ENCODE results near the gene BRSK1. TPM values are rescaled to one million over a fixed set of nuclear protein-coding genes. Genes with fewer than 3 reads are reported as not detected.

Gene BRSK1
- total RNA-seq, 1 donor from 2014 or later: 67.1 TPM

DNA sequence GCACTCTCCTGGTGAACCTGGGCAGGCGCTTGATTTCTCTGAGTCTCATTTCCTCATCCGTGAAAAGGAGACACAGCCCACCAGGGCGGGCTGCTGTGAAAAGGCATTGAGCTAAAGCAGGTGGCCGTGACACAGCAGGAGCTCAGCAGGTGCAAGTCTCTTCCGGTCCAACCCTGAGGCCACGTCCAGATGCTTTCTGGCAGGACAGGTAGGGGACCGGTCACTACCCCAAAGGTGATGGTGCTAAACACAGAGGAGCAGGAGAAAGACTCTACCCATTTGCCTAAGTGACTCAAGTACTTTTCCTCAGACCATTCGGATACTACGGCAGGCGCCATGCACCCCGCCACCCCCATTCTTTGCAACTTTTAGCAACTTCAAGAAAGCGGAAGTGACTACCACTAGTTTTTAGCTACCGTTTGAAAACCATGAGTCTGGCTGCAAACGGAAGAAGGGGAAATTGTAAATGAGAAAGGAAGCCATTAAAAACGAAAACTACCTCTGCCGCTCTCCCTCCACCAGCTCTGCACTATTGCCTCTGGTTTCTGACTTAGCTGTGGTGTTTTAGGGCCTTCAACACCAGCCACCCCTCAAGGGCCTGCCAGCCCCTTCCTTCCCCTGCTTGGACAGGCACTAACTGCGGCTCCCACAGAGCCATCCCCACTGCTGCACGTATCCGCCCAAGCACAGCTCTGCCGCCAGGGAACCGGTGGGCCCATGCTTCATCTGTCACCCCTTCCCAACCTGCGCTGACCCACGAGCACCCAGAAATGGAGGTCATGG is 29.8 kb upstream of the BRSK1 start:
- no peak for DNase-seq

DNA sequence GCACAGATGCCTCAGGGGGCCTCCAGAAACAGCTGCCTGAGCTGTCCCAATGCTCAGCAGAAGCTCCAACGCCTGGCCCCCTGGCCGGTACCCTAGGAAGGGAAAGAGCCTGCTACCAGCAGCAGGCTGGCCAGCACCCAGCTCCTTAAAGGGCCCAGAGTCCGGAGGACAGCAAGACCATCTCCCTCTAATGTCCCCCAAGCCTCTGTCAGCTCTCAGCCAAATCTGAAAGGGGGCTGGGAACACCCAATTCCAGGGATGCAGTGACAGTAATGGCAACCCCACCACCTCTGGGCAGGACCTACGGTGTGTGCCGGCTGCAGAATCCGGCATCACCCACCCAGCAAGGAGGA is 29.2 kb upstream of the BRSK1 start:
- no peak for DNase-seq

DNA sequence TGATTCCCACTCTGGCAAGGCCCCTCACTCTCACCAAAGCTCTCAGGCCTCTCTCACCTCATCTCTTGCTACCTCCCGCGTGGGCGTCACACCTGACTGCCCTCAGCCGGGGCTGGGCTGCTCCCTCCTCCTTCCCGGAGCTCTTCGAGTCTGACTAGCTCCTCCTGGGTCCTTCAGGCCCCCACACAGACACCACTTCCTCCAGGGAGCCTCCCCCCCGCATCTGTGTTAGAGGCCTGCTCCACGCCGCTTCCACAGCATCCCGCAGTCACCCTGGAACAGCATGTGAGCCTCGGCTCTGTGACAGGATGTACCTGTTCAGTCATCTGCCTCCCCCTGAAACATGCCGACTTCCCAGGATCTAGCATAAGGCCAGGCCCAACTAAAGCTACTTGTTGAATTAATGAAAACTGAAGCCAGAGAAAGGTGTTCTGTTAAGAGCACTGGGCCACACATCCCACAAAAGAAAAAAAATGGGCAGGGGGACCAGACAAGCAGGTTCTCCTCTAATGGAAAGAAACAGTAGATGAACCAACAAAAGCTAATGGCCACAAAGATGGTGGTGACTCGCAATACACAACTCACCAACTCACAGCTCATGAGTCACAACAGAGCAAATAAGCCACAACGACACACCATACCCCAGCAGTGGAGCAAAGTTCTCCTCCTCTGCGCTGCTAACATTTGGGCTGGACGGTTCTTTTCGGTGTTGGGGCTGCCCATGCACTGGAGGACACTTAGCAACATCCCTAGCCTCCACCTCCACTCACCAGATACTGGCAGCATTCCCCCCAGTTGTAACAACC is 28.0 kb upstream of the BRSK1 start:
- DNase-seq: no peak

DNA sequence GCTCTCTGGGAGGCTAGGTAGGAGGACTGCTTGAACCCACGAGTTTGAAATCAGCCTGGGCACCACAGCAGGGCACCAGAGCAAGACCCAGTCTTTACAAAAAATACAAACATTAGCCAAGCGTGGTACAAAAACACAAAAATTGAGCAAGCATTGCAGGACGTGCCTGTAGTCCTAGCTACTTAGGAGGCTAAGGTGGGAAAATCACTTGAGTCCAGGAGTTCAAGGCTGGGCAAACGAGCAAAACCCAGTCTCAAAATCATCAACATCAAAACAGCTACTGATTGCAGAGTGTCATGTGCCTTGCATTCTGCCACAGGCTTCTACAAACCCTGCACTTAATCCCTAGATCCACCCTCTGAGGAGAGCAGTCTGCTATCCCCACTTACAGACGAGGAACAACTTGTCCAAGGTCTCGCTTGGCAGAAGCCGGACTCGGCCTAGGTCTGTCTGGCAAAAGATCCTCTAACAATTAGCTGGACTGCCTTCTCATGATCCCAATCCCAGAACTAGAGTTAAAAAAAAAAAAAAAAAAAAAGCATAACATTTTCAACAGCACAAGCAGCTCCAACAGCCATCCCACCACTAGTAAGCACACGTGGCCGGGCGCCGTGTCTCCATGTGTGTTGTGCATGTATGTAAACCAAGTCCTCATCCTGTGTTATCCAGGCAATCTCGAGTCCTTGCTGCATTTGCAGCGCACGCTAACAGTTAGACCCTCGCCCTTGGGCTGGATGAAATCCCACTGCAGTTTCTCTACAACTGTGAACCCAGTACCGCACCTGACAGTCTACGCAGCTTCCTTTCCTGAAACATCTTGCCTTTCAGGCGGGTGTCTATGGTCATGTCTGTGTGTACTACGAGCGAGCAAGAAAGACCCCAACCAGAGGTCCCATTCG is 27.0 kb upstream of the BRSK1 start:
- DNase-seq: no peak

DNA sequence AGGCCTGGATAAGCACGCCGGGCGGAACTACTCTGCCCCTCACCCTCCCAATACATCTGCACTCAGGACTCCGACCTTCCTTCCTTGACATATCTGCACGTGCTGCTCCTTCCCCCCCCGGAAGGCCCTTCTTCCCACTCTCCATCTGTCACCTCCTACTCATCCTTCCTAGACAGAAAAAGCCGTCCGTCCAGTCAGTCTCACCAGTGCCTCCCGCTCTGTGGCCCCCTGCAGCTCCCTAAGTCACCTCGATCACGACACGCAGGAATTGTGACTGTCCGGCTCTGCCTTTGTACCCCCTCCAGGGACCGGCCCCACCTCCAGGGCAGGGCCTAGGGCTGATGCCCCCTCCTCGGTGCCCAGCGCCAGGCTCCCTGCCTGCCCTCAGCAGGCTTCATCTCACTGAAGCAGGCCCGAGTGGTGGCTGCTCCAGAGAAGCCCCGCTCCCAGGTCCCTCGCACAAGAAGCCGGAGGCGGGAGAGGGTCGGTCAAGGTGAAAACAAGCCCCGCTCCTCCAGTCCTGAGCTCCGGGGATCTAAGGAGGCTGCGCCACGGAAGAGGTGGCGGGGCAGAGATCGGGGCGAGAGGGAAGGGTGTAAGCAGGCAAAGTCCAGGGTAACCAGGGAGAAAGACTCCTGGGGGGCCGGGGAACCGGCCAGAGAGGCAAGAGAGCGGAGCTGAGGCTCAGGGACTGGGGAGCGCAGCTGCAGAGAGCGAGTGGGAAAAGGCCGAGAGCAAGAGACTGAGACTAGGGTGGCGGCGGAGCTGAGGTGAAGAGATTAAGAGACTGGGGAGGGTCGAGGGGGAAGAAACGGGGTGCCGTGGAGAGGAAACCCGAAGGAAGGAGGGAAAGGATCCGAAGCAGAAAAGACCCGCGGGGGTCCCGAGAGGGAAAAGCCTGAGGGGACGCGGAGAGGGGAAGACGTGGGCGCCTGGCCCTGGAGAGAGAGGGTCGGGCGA is 26.1 kb upstream of the BRSK1 start:
- no peak for DNase-seq

DNA sequence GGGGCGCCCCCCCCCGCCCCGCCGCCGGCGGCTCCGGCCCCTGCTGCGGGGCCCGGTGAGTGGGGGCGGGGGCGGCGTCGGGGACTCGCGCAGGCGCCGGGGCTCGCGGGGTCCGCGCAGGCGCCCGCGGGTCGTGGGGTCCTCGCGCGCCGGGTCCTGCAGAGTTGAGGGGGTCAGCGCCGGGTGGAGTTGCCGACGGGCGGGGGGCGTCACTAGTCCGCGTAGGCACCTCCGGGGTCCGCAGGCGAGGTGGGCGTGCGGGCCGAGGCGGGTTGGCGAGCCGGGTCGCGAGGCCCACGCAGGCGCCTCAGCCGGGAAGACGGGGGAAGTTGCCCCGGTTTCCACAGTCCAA is 25.3 kb upstream of the BRSK1 start:
- DNase-seq: no peak

DNA sequence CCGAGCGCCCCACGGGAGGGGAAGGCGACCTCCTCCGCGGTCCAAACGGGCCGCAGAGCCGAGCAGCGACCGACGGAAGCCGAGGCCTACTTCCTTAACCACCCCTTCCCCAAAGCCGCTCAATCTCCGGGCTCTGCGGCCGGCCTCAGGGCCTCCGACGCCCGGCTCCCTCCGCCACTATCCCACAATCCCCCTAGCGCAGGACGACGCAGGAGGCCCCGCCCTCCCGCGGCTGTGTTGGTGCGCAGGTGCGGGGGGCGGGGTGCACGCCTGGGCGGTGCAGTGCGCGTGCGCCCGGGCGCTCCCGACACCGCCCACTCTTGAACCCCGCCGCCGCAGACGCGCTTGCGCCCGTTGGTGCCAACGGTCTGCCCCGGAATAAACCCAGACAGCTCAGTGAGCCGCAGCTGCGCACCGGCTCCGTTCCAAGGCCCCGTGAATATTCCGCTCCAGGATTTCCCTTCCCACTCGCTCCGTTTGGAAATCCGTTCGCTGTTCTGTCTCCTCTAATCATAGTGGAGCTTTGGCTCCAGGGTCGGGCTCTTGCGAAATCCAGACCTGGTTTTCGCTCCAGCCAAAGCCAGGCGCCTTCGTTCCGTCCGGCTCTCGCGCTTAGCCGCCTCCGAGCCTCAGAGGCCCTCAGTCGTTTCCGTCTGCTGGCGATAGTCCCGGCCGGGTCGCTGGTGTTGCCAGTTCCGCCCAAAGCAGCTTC is 24.8 kb upstream of the BRSK1 start, which contains the start of gene PPP6R1:
Gene PPP6R1 (minus strand): TSS at position 190 of the 712 bp plus-strand sequence. CDS start 11,914 bp downstream, outside the sequence.
- peak; percentile 93 for DNase-seq

DNA sequence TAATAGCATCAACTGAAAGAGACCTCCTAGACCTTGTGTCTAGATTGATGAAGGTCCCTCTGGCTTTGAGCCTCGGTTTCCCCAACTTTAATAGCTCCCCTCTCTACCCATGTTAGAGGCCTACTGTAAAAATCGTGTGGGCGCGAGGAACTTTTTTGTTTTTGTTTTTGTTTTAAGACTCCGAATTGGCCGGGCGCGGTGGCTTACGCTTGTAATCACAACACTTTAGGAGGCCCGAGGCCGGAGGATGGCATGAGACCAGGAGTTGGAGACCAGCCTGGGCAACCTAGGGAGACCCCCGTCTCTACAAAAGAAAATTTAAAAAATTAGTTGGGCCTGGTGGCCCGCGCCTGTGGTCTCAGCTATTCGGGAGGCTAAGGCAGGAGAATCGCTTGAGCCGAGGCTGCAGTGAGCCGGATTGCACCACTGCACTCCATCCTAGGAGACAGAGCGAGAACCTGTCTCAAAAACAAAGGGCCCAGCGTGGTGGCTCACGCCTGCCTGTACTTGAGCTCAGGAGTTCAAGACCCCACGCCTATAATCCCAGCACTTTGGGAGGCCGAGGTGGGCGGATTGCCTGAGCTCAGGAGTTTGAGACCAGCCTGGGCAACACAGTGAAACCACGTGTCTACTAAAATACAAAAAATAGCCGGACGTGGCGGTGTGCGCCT is 24.1 kb upstream of the BRSK1 start:
- no peak for DNase-seq

DNA sequence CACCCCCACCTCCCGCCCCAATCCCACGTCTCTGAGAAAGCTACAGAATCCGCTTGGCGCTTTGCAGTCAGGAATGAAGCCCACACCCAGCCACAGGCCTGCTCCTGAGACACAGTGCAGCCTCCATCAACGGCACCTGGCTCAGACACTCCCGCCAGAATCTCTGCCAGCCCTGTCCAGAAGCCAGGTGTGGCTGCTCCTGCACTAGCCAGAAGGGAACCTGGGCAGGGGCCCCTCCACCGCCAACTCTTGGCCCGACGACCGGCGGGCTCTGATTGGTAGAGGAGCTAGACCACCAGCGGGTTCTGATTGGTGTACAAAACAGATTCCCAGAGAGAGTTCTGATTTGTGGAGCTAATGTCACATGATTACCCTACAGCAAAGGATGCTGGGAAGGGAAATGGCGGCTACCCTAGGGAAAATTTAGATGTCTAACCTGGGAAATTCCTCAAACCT is 22.1 kb upstream of the BRSK1 start:
- no peak for DNase-seq

DNA sequence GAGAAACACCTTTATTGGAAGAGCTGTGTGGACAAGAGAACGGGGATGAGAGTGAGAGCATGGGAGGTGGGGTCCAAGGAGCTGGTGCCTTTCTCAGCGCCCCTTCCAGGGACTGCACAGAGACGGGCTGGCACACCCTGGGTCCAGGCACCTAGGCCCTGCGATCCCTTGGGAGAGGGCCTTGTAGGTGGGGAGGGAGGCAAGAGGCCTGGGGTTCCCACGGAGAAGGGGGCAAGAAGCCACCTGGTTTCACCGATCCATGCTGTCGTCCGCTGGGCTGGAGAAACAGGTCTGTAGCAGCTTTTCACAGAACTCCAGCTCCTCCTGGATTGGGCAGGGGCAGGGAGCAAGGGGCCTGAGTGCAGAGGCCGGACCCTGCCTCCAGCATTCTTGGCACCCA is 21.4 kb upstream of the BRSK1 start:
- DNase-seq: no peak

DNA sequence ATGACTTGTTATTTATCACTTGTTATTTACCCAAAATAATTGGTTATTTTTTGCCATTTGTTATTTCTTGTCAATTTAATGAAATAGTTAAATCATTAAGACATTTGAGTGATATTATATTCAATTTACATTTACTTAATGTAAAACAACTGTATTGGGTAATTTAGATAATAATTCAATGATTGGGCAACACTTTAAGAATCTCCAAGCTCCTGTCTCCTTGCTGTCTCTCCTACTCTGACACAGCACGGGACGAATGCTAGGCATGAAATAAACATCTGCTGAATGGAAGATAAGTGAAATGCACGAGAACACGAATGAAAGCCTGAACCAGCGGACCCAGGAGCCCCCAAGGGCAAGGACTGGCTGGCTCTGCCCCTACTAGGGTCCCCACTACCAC is 19.3 kb upstream of the BRSK1 start:
- no peak for DNase-seq

DNA sequence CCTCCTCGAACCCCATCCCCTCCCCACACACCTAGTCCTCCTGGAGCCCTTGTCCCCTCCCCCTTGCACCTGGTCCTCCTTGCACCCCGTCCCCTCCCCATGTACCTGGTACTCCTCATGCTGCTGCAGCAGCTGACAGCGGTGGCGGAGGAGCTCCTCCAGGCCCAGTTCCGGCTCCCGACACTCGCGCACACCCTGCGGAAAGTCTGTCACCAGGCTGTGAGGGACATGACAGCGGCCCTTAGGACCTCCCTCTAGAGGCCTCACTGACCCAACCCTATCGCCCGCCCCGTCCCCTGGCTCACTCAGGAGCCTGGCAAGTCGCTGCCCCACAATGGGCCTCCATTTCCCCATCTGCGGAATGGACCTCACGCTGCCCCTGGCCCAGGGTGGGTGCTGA is 18.6 kb upstream of the BRSK1 start:
- no peak for DNase-seq

DNA sequence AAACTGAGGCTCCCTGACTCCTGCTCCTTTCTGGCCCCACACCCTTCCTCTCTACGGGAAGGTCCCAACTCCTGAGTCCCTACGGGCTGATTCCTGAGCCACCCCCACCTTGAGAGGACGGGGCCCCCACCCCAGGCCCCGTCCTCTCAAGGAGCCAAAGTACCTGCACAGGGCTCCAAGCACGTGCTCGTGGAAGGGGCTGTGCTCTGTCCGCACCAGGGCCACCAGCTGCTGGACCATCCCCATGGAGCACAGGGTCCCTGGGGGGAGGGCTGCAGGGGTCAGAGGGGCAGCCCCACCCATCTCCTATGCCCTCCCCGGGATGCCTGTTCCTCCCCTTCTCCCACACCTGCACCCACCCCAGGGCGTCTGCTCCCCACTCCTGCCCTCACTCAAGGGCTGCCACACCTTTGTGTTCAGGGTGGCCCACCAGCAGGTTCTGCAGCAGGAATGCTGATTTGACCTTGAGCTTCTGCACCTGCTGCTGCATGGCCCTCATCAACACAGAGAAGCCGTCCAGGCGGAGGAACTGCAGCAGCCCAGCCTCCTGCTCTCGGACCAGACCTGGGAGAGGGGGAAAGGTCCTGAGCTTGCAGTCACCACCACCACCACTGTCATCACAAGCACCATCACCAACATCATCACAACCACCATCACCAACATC is 17.9 kb upstream of the BRSK1 start:
- no peak for DNase-seq

DNA sequence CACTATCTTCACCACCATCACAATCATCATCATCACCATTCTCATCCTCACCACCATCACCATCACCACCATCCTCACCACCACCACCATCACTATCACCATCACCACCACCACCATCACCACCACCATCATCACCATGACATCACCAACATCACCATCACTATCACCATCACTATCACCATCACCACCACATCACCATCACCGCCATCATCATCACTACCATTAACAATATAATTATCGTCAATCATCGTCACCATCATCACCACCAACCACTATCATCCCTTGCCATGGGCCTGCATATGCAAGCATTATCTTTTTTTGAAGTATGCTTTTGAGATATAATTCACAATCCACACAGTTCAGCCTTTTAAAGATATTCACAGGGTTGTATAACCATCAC is 17.4 kb upstream of the BRSK1 start:
- no peak for DNase-seq

DNA sequence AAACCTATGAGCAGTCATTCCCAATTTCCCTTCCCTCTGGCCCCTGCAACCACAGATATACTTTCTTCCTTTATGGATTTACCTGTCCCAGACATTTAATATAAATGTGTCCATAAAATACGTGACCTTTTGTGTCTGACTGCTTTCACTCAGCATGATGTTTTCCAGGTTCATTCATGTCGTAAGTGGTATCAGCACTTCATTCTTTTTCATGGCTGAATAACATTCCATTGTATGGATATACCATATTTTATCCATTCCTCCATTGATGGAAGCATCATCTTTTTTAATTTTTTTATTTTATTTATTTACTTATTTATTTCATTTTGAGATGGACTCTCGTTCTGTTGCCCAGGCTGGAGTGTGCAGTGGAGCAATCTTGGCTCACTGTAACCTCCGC is 17.0 kb upstream of the BRSK1 start:
- DNase-seq: no peak

DNA sequence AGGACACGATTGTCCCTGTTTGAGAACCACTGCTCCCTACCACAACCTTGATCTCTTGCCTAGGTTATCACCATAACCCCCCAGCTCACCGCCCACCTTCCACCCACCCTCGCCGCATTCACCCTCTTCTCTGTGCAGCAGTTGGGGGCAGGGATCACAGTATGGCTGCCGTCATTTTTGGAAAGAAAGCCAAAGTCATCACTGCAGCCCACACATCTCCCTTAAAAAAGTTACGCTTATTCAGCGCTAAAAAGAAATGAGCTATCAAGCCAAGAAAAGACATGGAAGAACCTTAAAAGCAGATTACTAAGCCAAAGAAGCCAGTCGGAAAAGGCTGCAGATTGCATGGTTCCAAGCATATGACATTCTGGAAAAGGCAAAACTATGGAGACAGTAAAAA is 14.5 kb upstream of the BRSK1 start:
- no peak for DNase-seq

DNA sequence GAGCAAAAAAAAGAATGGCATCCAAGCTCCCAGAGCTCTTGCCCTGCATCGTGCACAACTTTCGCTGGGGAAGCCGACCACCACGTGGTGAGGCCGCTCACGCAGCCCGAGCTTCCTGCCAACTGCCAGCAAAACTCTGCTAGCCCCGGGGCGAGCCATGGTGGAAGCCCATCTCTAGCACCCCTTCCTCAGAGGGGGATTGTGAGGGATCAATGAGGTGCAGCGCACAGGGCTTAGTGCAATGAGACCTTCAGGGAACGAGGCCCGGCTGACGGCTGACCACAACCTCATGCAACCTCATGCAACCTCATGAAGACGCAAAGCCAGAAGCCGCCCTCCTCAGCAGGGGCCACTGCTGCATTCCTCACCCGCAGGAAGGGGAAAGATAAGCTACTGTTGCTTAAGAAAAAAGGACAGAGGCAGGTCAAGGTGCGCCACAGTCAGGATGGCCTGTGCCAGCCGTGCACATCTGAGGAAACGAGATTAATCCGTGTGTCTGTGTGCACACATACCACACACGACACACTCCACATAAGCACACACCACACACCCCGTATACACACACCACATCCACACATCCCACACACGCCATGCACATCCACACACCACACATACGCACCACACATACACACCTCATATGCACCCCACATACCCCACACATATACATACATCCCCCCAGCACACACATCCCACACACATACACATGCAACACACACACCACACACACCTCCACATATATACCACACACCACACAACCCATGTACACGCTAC is 13.4 kb upstream of the BRSK1 start:
- no peak for DNase-seq

DNA sequence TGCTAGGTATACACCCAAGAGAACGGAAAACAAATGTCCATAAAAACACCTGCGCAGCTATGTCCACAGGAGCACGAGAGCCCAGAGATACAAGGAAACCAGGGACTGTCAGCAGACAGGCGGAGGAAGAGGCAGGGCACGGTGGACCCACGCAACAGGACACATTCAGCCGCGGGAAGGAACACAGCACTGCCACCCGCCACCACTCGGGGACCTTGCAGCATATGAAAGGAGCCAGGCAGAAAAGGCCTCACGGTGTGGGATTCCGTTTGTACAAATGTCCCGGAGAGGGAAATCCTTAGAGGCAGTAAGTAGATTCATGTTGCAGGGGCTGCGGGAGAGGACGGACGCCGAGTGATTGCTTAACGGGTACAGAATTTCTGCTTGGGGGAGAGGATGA is 11.7 kb upstream of the BRSK1 start:
- DNase-seq: no peak
